Measurements from ENCODE around the gene NCKAP5L. TPM values are rescaled to one million over a fixed set of nuclear protein-coding genes. Genes with fewer than 3 reads are reported as not detected.
A peak's percentile ranks its signal among the peaks of the same experiment; 100 is the strongest.

Gene NCKAP5L
- total and polyA plus RNA-seq, 9 of the 15 experiments (the other 6 are each of a cell fraction or from before 2014, with no cell fraction given) = 0.01 to 14.4 (median 3.7) TPM

DNA sequence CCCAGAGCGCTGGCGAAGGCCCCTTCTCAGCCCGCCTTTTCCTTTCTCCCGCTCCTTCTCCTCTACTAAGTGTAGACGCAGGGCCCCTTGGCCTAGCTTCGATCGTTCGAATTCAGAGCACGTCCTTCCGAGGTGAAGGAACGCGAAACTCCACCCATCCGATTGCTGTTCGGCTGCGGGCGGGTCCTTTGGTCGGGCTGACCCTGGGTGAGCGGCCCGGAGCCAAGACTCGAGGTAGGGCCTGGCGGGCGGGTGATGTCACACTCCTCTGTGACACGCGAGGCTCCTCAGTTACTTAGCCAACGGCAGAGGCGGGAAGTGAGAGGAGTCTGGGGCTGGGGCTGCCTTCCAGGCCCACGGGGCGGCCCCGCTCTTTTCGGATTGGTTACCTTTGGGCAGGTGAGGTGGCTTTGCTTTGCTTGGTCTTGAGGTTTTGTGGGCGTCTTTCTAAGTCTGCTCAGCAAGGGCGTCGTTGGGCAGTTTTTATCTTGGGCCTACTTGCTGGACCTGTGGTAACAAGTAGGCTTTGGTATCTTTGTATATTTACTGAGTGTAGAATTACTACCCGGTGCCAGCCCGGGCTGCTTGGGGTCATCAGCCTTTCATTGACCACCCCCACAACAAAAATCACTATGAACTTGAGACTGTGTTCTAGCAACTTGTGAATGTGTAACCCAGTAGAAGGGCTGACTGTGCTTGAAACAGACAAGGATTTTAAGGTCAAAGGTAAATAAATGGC lies 86.2 kb downstream of the NCKAP5L start (continued):
- no peak for TF ChIP-seq ZNF253 (CRISPR knock-in tag; conservative IDR thresholded peaks at IDR 0.05)
- no peak for TF ChIP-seq DMBX1 (CRISPR knock-in tag; IDR thresholded peaks at IDR 0.05; ENCODE audit: borderline replicate concordance)
- no peak for TF ChIP-seq NONO (IDR thresholded peaks at IDR 0.05; ENCODE audit: low read depth in 2 of 2, low read length in 1 of 2)
- TF ChIP-seq NFXL1 (CRISPR knock-in tag; IDR thresholded peaks at IDR 0.05) = no peak
- TF ChIP-seq, protein P1, sequence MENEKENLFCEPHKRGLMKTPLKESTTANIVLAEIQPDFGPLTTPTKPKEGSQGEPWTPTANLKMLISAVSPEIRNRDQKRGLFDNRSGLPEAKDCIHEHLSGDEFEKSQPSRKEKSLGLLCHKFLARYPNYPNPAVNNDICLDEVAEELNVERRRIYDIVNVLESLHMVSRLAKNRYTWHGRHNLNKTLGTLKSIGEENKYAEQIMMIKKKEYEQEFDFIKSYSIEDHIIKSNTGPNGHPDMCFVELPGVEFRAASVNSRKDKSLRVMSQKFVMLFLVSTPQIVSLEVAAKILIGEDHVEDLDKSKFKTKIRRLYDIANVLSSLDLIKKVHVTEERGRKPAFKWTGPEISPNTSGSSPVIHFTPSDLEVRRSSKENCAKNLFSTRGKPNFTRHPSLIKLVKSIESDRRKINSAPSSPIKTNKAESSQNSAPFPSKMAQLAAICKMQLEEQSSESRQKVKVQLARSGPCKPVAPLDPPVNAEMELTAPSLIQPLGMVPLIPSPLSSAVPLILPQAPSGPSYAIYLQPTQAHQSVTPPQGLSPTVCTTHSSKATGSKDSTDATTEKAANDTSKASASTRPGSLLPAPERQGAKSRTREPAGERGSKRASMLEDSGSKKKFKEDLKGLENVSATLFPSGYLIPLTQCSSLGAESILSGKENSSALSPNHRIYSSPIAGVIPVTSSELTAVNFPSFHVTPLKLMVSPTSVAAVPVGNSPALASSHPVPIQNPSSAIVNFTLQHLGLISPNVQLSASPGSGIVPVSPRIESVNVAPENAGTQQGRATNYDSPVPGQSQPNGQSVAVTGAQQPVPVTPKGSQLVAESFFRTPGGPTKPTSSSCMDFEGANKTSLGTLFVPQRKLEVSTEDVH (IDR thresholded peaks at IDR 0.05; ENCODE audit: low read depth, partially characterized antibody) = no peak
- TF ChIP-seq FUS (optimal IDR thresholded peaks at IDR 0.05; ENCODE audit: low read depth, low read length) = no peak
- no peak for TF ChIP-seq TRIM28 (IDR thresholded peaks at IDR 0.05)
- TF ChIP-seq TCF7L2 (IDR thresholded peaks at IDR 0.05; ENCODE audit: low read depth, low read length) = no peak
- TF ChIP-seq CBFB (CRISPR knock-in tag; IDR thresholded peaks at IDR 0.05) = no peak
- TF ChIP-seq GATA2 (CRISPR knock-in tag; IDR thresholded peaks at IDR 0.05) = no peak
- TF ChIP-seq ZNF398 (CRISPR knock-in tag; IDR thresholded peaks at IDR 0.05) = no peak
- peak; percentile 86 for TF ChIP-seq JUND (IDR thresholded peaks at IDR 0.05; ENCODE audit: borderline replicate concordance, low read depth, low read length)
- TF ChIP-seq JUND (tag; IDR thresholded peaks at IDR 0.05; ENCODE audit: borderline replicate concordance, low read depth, low read length) = peak; percentile 54; the same call in 1 of the 3 replicates

Small RNA genes within 50 kb of the gene (small RNA-seq; reads per million reads assigned to genes)
- not detected for gene LSM6P2

Other genes starting within 250 kb of the NCKAP5L start
Only the 7 nearest of the 11 such genes appear.
- gene FMNL3, start 121.0 kb downstream of the NCKAP5L start, total RNA-seq (2014; rRNA removed) = 8.8 and 9.5 TPM in 2 replicates
- 6.8 and 7.9 TPM in 2 replicates for gene FMNL3, start 121.0 kb downstream of the NCKAP5L start, total RNA-seq (2014; rRNA removed; fragmentation: Illumina TruSeq; extraction: Trizol)
- 6.4 and 7.1 TPM in 2 replicates for gene FMNL3, start 121.0 kb downstream of the NCKAP5L start, total RNA-seq (2015; rRNA removed; fragmentation: Illumina TruSeq; extraction: Trizol)
- 11.1 and 14.4 TPM in 2 replicates for gene FMNL3, start 121.0 kb downstream of the NCKAP5L start, total RNA-seq (2021)
- 6.9 and 7.0 TPM in 2 replicates for gene FMNL3, start 121.0 kb downstream of the NCKAP5L start, polyA plus RNA-seq (2011; rRNA removed)
- 6.7 and 7.7 TPM in 2 replicates for gene FMNL3, start 121.0 kb downstream of the NCKAP5L start, polyA plus RNA-seq (2014; fragmentation: Illumina TruSeq; extraction: Trizol)
- under 1 TPM; 0.49 to 0.53 TPM for gene FMNL3, start 121.0 kb downstream of the NCKAP5L start, polyA plus RNA-seq (2014; fragmentation: Nextera tagmentation; extraction: Ambion mirVana)
- 5.4 and 7.4 TPM in 2 replicates for gene FMNL3, start 121.0 kb downstream of the NCKAP5L start, polyA plus RNA-seq (2014; rRNA removed)
- gene TMBIM6, start 86.9 kb downstream of the NCKAP5L start, total RNA-seq (2014; rRNA removed) = 147 and 188 TPM in 2 replicates
- gene TMBIM6, start 86.9 kb downstream of the NCKAP5L start, total RNA-seq (2014; rRNA removed; fragmentation: Illumina TruSeq; extraction: Trizol) = 268 and 290 TPM in 2 replicates
- gene TMBIM6, start 86.9 kb downstream of the NCKAP5L start, total RNA-seq (2015; rRNA removed; fragmentation: Illumina TruSeq; extraction: Trizol) = 247 and 254 TPM in 2 replicates
- gene TMBIM6, start 86.9 kb downstream of the NCKAP5L start, total RNA-seq (2021) = 322 and 355 TPM in 2 replicates
- gene TMBIM6, start 86.9 kb downstream of the NCKAP5L start, polyA plus RNA-seq (2011; rRNA removed) = 357 and 403 TPM in 2 replicates
- gene TMBIM6, start 86.9 kb downstream of the NCKAP5L start, polyA plus RNA-seq (2014; fragmentation: Illumina TruSeq; extraction: Trizol) = 325 and 352 TPM in 2 replicates
- gene TMBIM6, start 86.9 kb downstream of the NCKAP5L start, polyA plus RNA-seq (2014; fragmentation: Nextera tagmentation; extraction: Ambion mirVana) = 1,000 to 10,000 TPM; 1,205 to 1,288 TPM
- 197 and 209 TPM in 2 replicates for gene TMBIM6, start 86.9 kb downstream of the NCKAP5L start, polyA plus RNA-seq (2014; rRNA removed)
- gene BCDIN3D, start 14.7 kb upstream of the NCKAP5L start, total RNA-seq (2014; rRNA removed) = 3.7 and 4.3 TPM in 2 replicates
- gene BCDIN3D, start 14.7 kb upstream of the NCKAP5L start, total RNA-seq (2014; rRNA removed; fragmentation: Illumina TruSeq; extraction: Trizol) = 4.4 and 4.6 TPM in 2 replicates
- 4.9 TPM in 2 replicates for gene BCDIN3D, start 14.7 kb upstream of the NCKAP5L start, total RNA-seq (2015; rRNA removed; fragmentation: Illumina TruSeq; extraction: Trizol)
- 5.1 and 5.6 TPM in 2 replicates for gene BCDIN3D, start 14.7 kb upstream of the NCKAP5L start, total RNA-seq (2021)
- gene BCDIN3D, start 14.7 kb upstream of the NCKAP5L start, polyA plus RNA-seq (2011; rRNA removed) = 3.7 and 5.6 TPM in 2 replicates
- 5.1 and 5.9 TPM in 2 replicates for gene BCDIN3D, start 14.7 kb upstream of the NCKAP5L start, polyA plus RNA-seq (2014; fragmentation: Illumina TruSeq; extraction: Trizol)
- 1 to 10 TPM; 6.3 to 6.9 TPM for gene BCDIN3D, start 14.7 kb upstream of the NCKAP5L start, polyA plus RNA-seq (2014; fragmentation: Nextera tagmentation; extraction: Ambion mirVana)
- 5.2 and 5.8 TPM in 2 replicates for gene BCDIN3D, start 14.7 kb upstream of the NCKAP5L start, polyA plus RNA-seq (2014; rRNA removed)
- gene FAIM2, start 75.5 kb upstream of the NCKAP5L start, total RNA-seq (2014; rRNA removed) = not detected in 2 replicates
- not detected in 2 replicates for gene FAIM2, start 75.5 kb upstream of the NCKAP5L start, total RNA-seq (2014; rRNA removed; fragmentation: Illumina TruSeq; extraction: Trizol)
- gene FAIM2, start 75.5 kb upstream of the NCKAP5L start, total RNA-seq (2015; rRNA removed; fragmentation: Illumina TruSeq; extraction: Trizol) = not detected in 2 replicates
- not detected in 2 replicates for gene FAIM2, start 75.5 kb upstream of the NCKAP5L start, total RNA-seq (2021)
- gene FAIM2, start 75.5 kb upstream of the NCKAP5L start, polyA plus RNA-seq (2011; rRNA removed) = not detected in 2 replicates
- not detected in 2 replicates for gene FAIM2, start 75.5 kb upstream of the NCKAP5L start, polyA plus RNA-seq (2014; fragmentation: Illumina TruSeq; extraction: Trizol)
- gene FAIM2, start 75.5 kb upstream of the NCKAP5L start, polyA plus RNA-seq (2014; fragmentation: Nextera tagmentation; extraction: Ambion mirVana) = under 1 TPM in 1 of 2 experiments, not detected in 1; 0.10 TPM
- 0.01 TPM in 1 of 2 replicates, not detected in the other for gene FAIM2, start 75.5 kb upstream of the NCKAP5L start, polyA plus RNA-seq (2014; rRNA removed)
- not detected in 2 replicates for gene AQP2, start 122.3 kb upstream of the NCKAP5L start, total RNA-seq (2014; rRNA removed)
- not detected in 2 replicates for gene AQP2, start 122.3 kb upstream of the NCKAP5L start, total RNA-seq (2014; rRNA removed; fragmentation: Illumina TruSeq; extraction: Trizol)
- gene AQP2, start 122.3 kb upstream of the NCKAP5L start, total RNA-seq (2015; rRNA removed; fragmentation: Illumina TruSeq; extraction: Trizol) = not detected in 2 replicates
- gene AQP2, start 122.3 kb upstream of the NCKAP5L start, total RNA-seq (2021) = not detected in 2 replicates
- gene AQP2, start 122.3 kb upstream of the NCKAP5L start, polyA plus RNA-seq (2011; rRNA removed) = not detected in 2 replicates
- gene AQP2, start 122.3 kb upstream of the NCKAP5L start, polyA plus RNA-seq (2014; fragmentation: Illumina TruSeq; extraction: Trizol) = not detected in 2 replicates
- not detected for gene AQP2, start 122.3 kb upstream of the NCKAP5L start, polyA plus RNA-seq (2014; fragmentation: Nextera tagmentation; extraction: Ambion mirVana)
- gene AQP2, start 122.3 kb upstream of the NCKAP5L start, polyA plus RNA-seq (2014; rRNA removed) = not detected in 2 replicates
- not detected in 2 replicates for gene AQP5, start 133.5 kb upstream of the NCKAP5L start, total RNA-seq (2014; rRNA removed)
- gene AQP5, start 133.5 kb upstream of the NCKAP5L start, total RNA-seq (2014; rRNA removed; fragmentation: Illumina TruSeq; extraction: Trizol) = not detected in 2 replicates
- gene AQP5, start 133.5 kb upstream of the NCKAP5L start, total RNA-seq (2015; rRNA removed; fragmentation: Illumina TruSeq; extraction: Trizol) = not detected in 2 replicates
- gene AQP5, start 133.5 kb upstream of the NCKAP5L start, total RNA-seq (2021) = not detected in 2 replicates
- not detected in 2 replicates for gene AQP5, start 133.5 kb upstream of the NCKAP5L start, polyA plus RNA-seq (2011; rRNA removed)
- not detected in 2 replicates for gene AQP5, start 133.5 kb upstream of the NCKAP5L start, polyA plus RNA-seq (2014; fragmentation: Illumina TruSeq; extraction: Trizol)
- gene AQP5, start 133.5 kb upstream of the NCKAP5L start, polyA plus RNA-seq (2014; fragmentation: Nextera tagmentation; extraction: Ambion mirVana) = not detected
- gene AQP5, start 133.5 kb upstream of the NCKAP5L start, polyA plus RNA-seq (2014; rRNA removed) = not detected in 2 replicates
- gene AQP6, start 144.5 kb upstream of the NCKAP5L start, total RNA-seq (2014; rRNA removed) = 0.05 TPM in 1 of 2 replicates, not detected in the other
- not detected in 2 replicates for gene AQP6, start 144.5 kb upstream of the NCKAP5L start, total RNA-seq (2014; rRNA removed; fragmentation: Illumina TruSeq; extraction: Trizol)
- not detected in 2 replicates for gene AQP6, start 144.5 kb upstream of the NCKAP5L start, total RNA-seq (2015; rRNA removed; fragmentation: Illumina TruSeq; extraction: Trizol)
- not detected in 2 replicates for gene AQP6, start 144.5 kb upstream of the NCKAP5L start, total RNA-seq (2021)
- gene AQP6, start 144.5 kb upstream of the NCKAP5L start, polyA plus RNA-seq (2011; rRNA removed) = not detected in 2 replicates
- not detected in 2 replicates for gene AQP6, start 144.5 kb upstream of the NCKAP5L start, polyA plus RNA-seq (2014; fragmentation: Illumina TruSeq; extraction: Trizol)
- not detected for gene AQP6, start 144.5 kb upstream of the NCKAP5L start, polyA plus RNA-seq (2014; fragmentation: Nextera tagmentation; extraction: Ambion mirVana)
- 0.12 TPM in 1 of 2 replicates, not detected in the other for gene AQP6, start 144.5 kb upstream of the NCKAP5L start, polyA plus RNA-seq (2014; rRNA removed)

Measured in K562 (cell line).